OCI-LY3 (cell line): ENCODE results near the gene UBE2E2.

ENCODE experiments used
- H2AFZ ChIP-seq: fragments of 200-600, 300-600 bp; shearing (Covaris generic); 2 replicates; pipeline ENCODE4 v1.6.0; 2014; ENCODE audit warnings: antibody characterized with exemption, low read depth, low read length
- H3K27ac ChIP-seq: fragments of 200-600, 300-600 bp; sonication (generic); 2 replicates; pipeline ENCODE4 v1.5.1; 2014; ENCODE audit warnings: mild to moderate bottlenecking, low read length, moderate library complexity, mixed read lengths
- H3K27me3 ChIP-seq: fragments of 200-600, 300-600 bp; sonication (generic); 2 replicates; pipeline ENCODE4 v1.6.1; 2014; ENCODE audit warnings: low read depth, low read length, mixed read lengths
- H3K36me3 ChIP-seq: fragments of 200-600, 300-600 bp; sonication (generic); replicated peaks from 2 replicates; pipeline ENCODE3; 2014; ENCODE audit warnings: low read depth, low read length, mixed read lengths
- H3K4me1 ChIP-seq: fragments of 300-600, 200-600 bp; sonication (generic); 2 replicates; pipeline ENCODE4 v1.6.1; 2014; ENCODE audit warnings: low read length, mixed read lengths
- H3K4me2 ChIP-seq: fragments of 200-600, 300-600 bp; sonication (generic); 2 replicates; pipeline ENCODE4 v1.6.1; 2014; ENCODE audit warnings: low read length, mixed read lengths
- H3K4me3 ChIP-seq: fragments of 300-600, 200-600 bp; sonication (generic); 2 replicates; pipeline ENCODE4 v1.5.1; 2014; ENCODE audit warnings: antibody characterized with exemption, mild to moderate bottlenecking, low read length, moderate library complexity
- H3K79me2 ChIP-seq: fragments of 300-600, 200-600 bp; shearing (Covaris generic); 2 replicates; pipeline ENCODE4 v1.6.1; 2014; ENCODE audit warnings: mild to moderate bottlenecking, low read length, mixed read lengths
- H3K9ac ChIP-seq: fragments of 300-600, 200-600 bp; shearing (Covaris generic); 2 replicates; pipeline ENCODE4 v1.6.0; 2014; ENCODE audit warnings: mild to moderate bottlenecking, low read length, moderate library complexity
- H3K9me3 ChIP-seq: fragments of 200-600, 300-600 bp; shearing (Covaris generic); 2 replicates; pipeline ENCODE4 v1.6.1; 2014; ENCODE audit warnings: low read length, mixed read lengths; ENCODE audit not compliant: insufficient read depth
- H4K20me1 ChIP-seq: fragments of 200-600, 300-600 bp; sonication (generic); 2 replicates; pipeline ENCODE4 v1.6.1; 2016; ENCODE audit warnings: low read length, mixed read lengths; ENCODE audit not compliant: insufficient read depth
- CTCF ChIP-seq: fragments of 200-600, 300-600 bp; sonication (generic); IDR thresholded peaks from 2 replicates; pipeline ENCODE4 v1.5.1; 2014; ENCODE audit warnings: antibody characterized with exemption, low read length, low read depth
- EZH2phosphoT487 ChIP-seq: fragments of 200-600 bp; shearing (Covaris generic); IDR thresholded peaks from 2 replicates; pipeline ENCODE4 v1.6.1; 2018; ENCODE audit warnings: antibody characterized with exemption, mixed run types, low read depth

Gene UBE2E2

GRCh38 chr3:23256741-23257435 is 53.8 kb downstream of the UBE2E2 start:
- Histone ChIP-seq H3K9ac (no peak overlapping the region), H3K27me3 (no peaks in the 10 kb centered on the region), H3K4me3 (no peak overlapping the region), H3K4me2 (no peak overlapping the region), H3K9me3 (no peaks in the 10 kb centered on the region), H4K20me1 (peaks cover 40% of the 10 kb centered on the region), H3K4me1 (peaks cover 24% of the 10 kb centered on the region), H3K27ac (no peak overlapping the region), H3K79me2 (peaks cover 73% of the 10 kb centered on the region), H2AFZ (no peak overlapping the region), H3K36me3 (no peaks in the 10 kb centered on the region)
- TF ChIP-seq CTCF = no peak
- no peak for TF ChIP-seq EZH2phosphoT487

GRCh38 chr3:23258110-23258509 is 55.0 kb downstream of the UBE2E2 start:
- H3K27me3 ChIP-seq = no peaks in the 10 kb centered on the region
- H3K4me3 ChIP-seq = no peak overlapping the region
- H3K27ac ChIP-seq = no peak overlapping the region
- H3K36me3 ChIP-seq = no peaks in the 10 kb centered on the region
- H2AFZ ChIP-seq = no peak overlapping the region
- H3K79me2 ChIP-seq = peaks cover 68% of the 10 kb centered on the region
- H4K20me1 ChIP-seq = peaks cover 36% of the 10 kb centered on the region
- H3K4me1 ChIP-seq = peaks cover 21% of the 10 kb centered on the region
- no peak overlapping the region for H3K4me2 ChIP-seq
- no peaks in the 10 kb centered on the region for H3K9me3 ChIP-seq
- H3K9ac ChIP-seq = no peak overlapping the region
- TF ChIP-seq CTCF (no peak), EZH2phosphoT487 (no peak)

- H3K4me1 ChIP-seq = peaks cover 10% of the 10 kb centered on the region
- no peaks in the 10 kb centered on the region for H3K27me3 ChIP-seq
- H3K36me3 ChIP-seq = no peaks in the 10 kb centered on the region
- no peak overlapping the region for H3K9ac ChIP-seq
- no peak overlapping the region for H3K27ac ChIP-seq
- no peaks in the 10 kb centered on the region for H3K9me3 ChIP-seq
- no peak overlapping the region for H3K4me2 ChIP-seq
- TF ChIP-seq CTCF = no peak
- no peak for TF ChIP-seq EZH2phosphoT487
- H3K79me2 ChIP-seq = peaks cover 65% of the 10 kb centered on the region
- peaks cover 25% of the 10 kb centered on the region for H4K20me1 ChIP-seq
- no peak overlapping the region for H2AFZ ChIP-seq
- no peak overlapping the region for H3K4me3 ChIP-seq
Observed at GRCh38 chr3:23259515-23259914, 56.4 kb downstream of the UBE2E2 start.

GRCh38 chr3:23262766-23263165 is 59.6 kb downstream of the UBE2E2 start:
- Histone ChIP-seq H2AFZ (no peak overlapping the region), H3K4me2 (no peak overlapping the region), H3K27ac (no peak overlapping the region), H3K9me3 (no peaks in the 10 kb centered on the region), H3K4me3 (no peak overlapping the region), H3K4me1 (no peaks in the 10 kb centered on the region), H3K79me2 (peaks cover 50% of the 10 kb centered on the region), H3K27me3 (no peaks in the 10 kb centered on the region), H3K9ac (no peak overlapping the region), H3K36me3 (no peaks in the 10 kb centered on the region), H4K20me1 (0 out of 2 replicates have a peak, but pooled peaks cover 4% of the 10 kb centered on the region)
- no peak for TF ChIP-seq CTCF
- no peak for TF ChIP-seq EZH2phosphoT487
